Measurements from ENCODE around the gene MAP3K21.

The MAP3K21 gene

GRCh38 chr1:233293556-233294446, 33.7 kb upstream of the MAP3K21 start:
- DNase-seq (ENCODE audit: low spot score), result no peak
- no peak for TF ChIP-seq CTCF (IDR thresholded peaks at IDR 0.05; ENCODE audit: extremely low read depth, missing control alignments)

GRCh38 chr1:233294913-233295236, 32.6 kb upstream of the MAP3K21 start:
- DNase-seq (ENCODE audit: low spot score), result peak; percentile 52
- no peak for TF ChIP-seq CTCF (IDR thresholded peaks at IDR 0.05; ENCODE audit: extremely low read depth, missing control alignments)

GRCh38 chr1:233295237-233295974, 32.1 kb upstream of the MAP3K21 start, which contains the start of gene PCNX2:
Gene PCNX2, minus strand, starts transcription at chr1:233295725. Its CDS starts 247 bp downstream, at chr1:233295478.
- DNase-seq (ENCODE audit: low spot score), result peak; percentile 88

GRCh38 chr1:233295975-233296322, 31.6 kb upstream of the MAP3K21 start:
- DNase-seq (ENCODE audit: low spot score), result no peak

More at GRCh38 chr1:233295237-233295974, 32.1 kb upstream of the MAP3K21 start, which contains the start of gene PCNX2:
- no peak for TF ChIP-seq CTCF (IDR thresholded peaks at IDR 0.05; ENCODE audit: extremely low read depth, missing control alignments)

GRCh38 chr1:233299450-233299849, 28.1 kb upstream of the MAP3K21 start:
- TF ChIP-seq CTCF (IDR thresholded peaks at IDR 0.05; ENCODE audit: extremely low read depth, missing control alignments), result no peak
- DNase-seq (ENCODE audit: low spot score), result no peak

More at GRCh38 chr1:233295975-233296322, 31.6 kb upstream of the MAP3K21 start:
- TF ChIP-seq CTCF (IDR thresholded peaks at IDR 0.05; ENCODE audit: extremely low read depth, missing control alignments), result no peak

- DNase-seq (ENCODE audit: low spot score), result no peak
- TF ChIP-seq CTCF (IDR thresholded peaks at IDR 0.05; ENCODE audit: extremely low read depth, missing control alignments), result no peak
Observed at GRCh38 chr1:233300326-233300725, 27.2 kb upstream of the MAP3K21 start.

- peak; percentile 72 for TF ChIP-seq CTCF (IDR thresholded peaks at IDR 0.05; ENCODE audit: extremely low read depth, missing control alignments)
- no peak for DNase-seq (ENCODE audit: low spot score)
Observed at GRCh38 chr1:233304489-233305102, 22.9 kb upstream of the MAP3K21 start.
